Osteoblast (primary cell): ENCODE data around the gene IFT20. TPM values are rescaled to one million over a fixed set of nuclear protein-coding genes. Genes with fewer than 3 reads are reported as not detected.

ENCODE experiments used
- DNase-seq: peaks from one replicate; pipeline ENCODE4 v3.0.0; 2011; ENCODE audit warnings: low spot score, mixed read lengths; ENCODE audit not compliant: insufficient read length; ENCODE audit errors: missing footprints
- H2AFZ ChIP-seq: 2 replicates; pipeline ENCODE4 v1.6.0; 2011; ENCODE audit warnings: mild to moderate bottlenecking, low read length
- H3K27ac ChIP-seq: 2 replicates; pipeline ENCODE4 v1.5.1; 2011; ENCODE audit warnings: mild to moderate bottlenecking, low read depth, low read length, moderate library complexity
- H3K27me3 ChIP-seq: 2 replicates; pipeline ENCODE4 v1.6.0; 2012; ENCODE audit warnings: mild to moderate bottlenecking, control low read depth, inconsistent platforms, low read length, moderate library complexity; ENCODE audit not compliant: insufficient read depth
- H3K36me3 ChIP-seq: 2 replicates; pipeline ENCODE4 v1.5.1; 2011; ENCODE audit warnings: mild to moderate bottlenecking, low read length, control low read depth, moderate library complexity; ENCODE audit not compliant: insufficient read depth
- H3K4me1 ChIP-seq: 2 replicates; pipeline ENCODE4 v1.5.1; 2011; ENCODE audit warnings: mild to moderate bottlenecking, low read length, control low read depth, moderate library complexity; ENCODE audit not compliant: insufficient read depth
- H3K4me2 ChIP-seq: 2 replicates; pipeline ENCODE4 v1.6.0; 2011; ENCODE audit warnings: mild to moderate bottlenecking, low read length; ENCODE audit not compliant: insufficient read depth
- H3K4me3 ChIP-seq: fragments of 200-600 bp; sonication (generic); 3 replicates; pipeline ENCODE4 v1.5.1; 2012; ENCODE audit warnings: mild to moderate bottlenecking, low read length, inconsistent platforms; ENCODE audit not compliant: insufficient read depth
- H3K79me2 ChIP-seq: 2 replicates; pipeline ENCODE4 v1.6.0; 2012; ENCODE audit warnings: mild to moderate bottlenecking, low read length, control low read depth, inconsistent platforms; ENCODE audit not compliant: insufficient read depth
- H3K9me3 ChIP-seq: 2 replicates; pipeline ENCODE4 v1.5.1; 2011; ENCODE audit warnings: low read depth, low read length, control low read depth
- H4K20me1 ChIP-seq: 2 replicates; pipeline ENCODE4 v1.6.0; 2012; ENCODE audit warnings: mild to moderate bottlenecking, low read length, control low read depth; ENCODE audit not compliant: insufficient read depth
- CTCF ChIP-seq: IDR thresholded peaks from 2 replicates; pipeline ENCODE4 v1.5.1; 2011; ENCODE audit warnings: mild to moderate bottlenecking, low read depth, low read length, moderate library complexity; ENCODE audit errors: extremely low read depth
- total RNA-seq: library from RNA; depleted of rRNA; stranded (reverse); fragments of >200 nt; gene quantifications from 2 replicates; pipeline ENCODE4 v1.2.3, GENCODE V29; 2012

Gene IFT20
- total RNA-seq, 1 donor, result 59.4 TPM

GRCh38 chr17:28344435-28344901 is 9.2 kb upstream of the IFT20 start:
- Histone ChIP-seq H4K20me1 (peaks cover 11% of the 10 kb centered on the region), H3K4me3 (no peak overlapping the region), H3K27me3 (no peaks in the 10 kb centered on the region), H2AFZ (no peak overlapping the region), H3K79me2 (peaks cover 23% of the 10 kb centered on the region), H3K9me3 (no peaks in the 10 kb centered on the region), H3K36me3 (peaks cover 77% of the 10 kb centered on the region), H3K27ac (no peak overlapping the region), H3K4me1 (peaks cover 28% of the 10 kb centered on the region), H3K4me2 (no peak overlapping the region)
- no peak for TF ChIP-seq CTCF
- DNase-seq, result peak; percentile 39

GRCh38 chr17:28344011-28344410 is 8.7 kb upstream of the IFT20 start:
- no peak for TF ChIP-seq CTCF
- H3K4me2 ChIP-seq, result no peak overlapping the region

GRCh38 chr17:28343491-28343932 is 8.2 kb upstream of the IFT20 start:
- H3K4me3 ChIP-seq, result no peak overlapping the region
- H3K36me3 ChIP-seq, result peaks cover 72% of the 10 kb centered on the region
- H4K20me1 ChIP-seq, result peaks cover 13% of the 10 kb centered on the region
- peaks cover 34% of the 10 kb centered on the region for H3K4me1 ChIP-seq
- no peaks in the 10 kb centered on the region for H3K27me3 ChIP-seq
- no peaks in the 10 kb centered on the region for H3K9me3 ChIP-seq
- no peak overlapping the region for H2AFZ ChIP-seq
- H3K79me2 ChIP-seq, result peaks cover 31% of the 10 kb centered on the region
- DNase-seq, result peak; percentile 47
- H3K4me2 ChIP-seq, result no peak overlapping the region
- TF ChIP-seq CTCF, result no peak
- no peak overlapping the region for H3K27ac ChIP-seq

More at GRCh38 chr17:28344011-28344410, 8.7 kb upstream of the IFT20 start:
- Histone ChIP-seq H3K27me3 (no peaks in the 10 kb centered on the region), H3K9me3 (no peaks in the 10 kb centered on the region), H3K79me2 (peaks cover 27% of the 10 kb centered on the region), H3K4me1 (peaks cover 31% of the 10 kb centered on the region), H2AFZ (no peak overlapping the region), H3K4me3 (no peak overlapping the region), H3K36me3 (peaks cover 77% of the 10 kb centered on the region), H4K20me1 (peaks cover 13% of the 10 kb centered on the region), H3K27ac (no peak overlapping the region)
- peak; percentile 67 for DNase-seq

GRCh38 chr17:28342313-28342712 is 7.0 kb upstream of the IFT20 start:
- peaks cover 67% of the 10 kb centered on the region for H3K36me3 ChIP-seq

More at GRCh38 chr17:28342313-28342712, 7.0 kb upstream of the IFT20 start:
- no peaks in the 10 kb centered on the region for H3K9me3 ChIP-seq
- peaks cover 39% of the 10 kb centered on the region for H3K4me1 ChIP-seq
- no peak overlapping the region for H2AFZ ChIP-seq
- DNase-seq, result no peak
- peaks cover 14% of the 10 kb centered on the region for H4K20me1 ChIP-seq
- TF ChIP-seq CTCF, result no peak
- H3K27me3 ChIP-seq, result no peaks in the 10 kb centered on the region
- H3K27ac ChIP-seq, result no peak overlapping the region
- H3K4me3 ChIP-seq, result no peak overlapping the region
- no peak overlapping the region for H3K4me2 ChIP-seq
- peaks cover 43% of the 10 kb centered on the region for H3K79me2 ChIP-seq
